K562 (cell line): Measurements from ENCODE around the gene ANKLE2. TPM values are rescaled to one million over a fixed set of nuclear protein-coding genes. Genes with fewer than 3 reads are reported as not detected.

ENCODE experiments used
- BHLHE40 ChIP-seq: IDR thresholded peaks from 2 replicates; pipeline ENCODE4 v1.6.1; 2011; ENCODE audit warnings: low read length, improper control_type of control experiment
- CCNT2 ChIP-seq: IDR thresholded peaks from 2 replicates; pipeline ENCODE4 v1.6.1; 2011; ENCODE audit warnings: borderline replicate concordance, low read depth, mild to moderate bottlenecking, moderate library complexity, mixed read lengths, low read length; ENCODE audit not compliant: insufficient read length; ENCODE audit errors: extremely low read depth
- CREBBP ChIP-seq: IDR thresholded peaks from one replicate; pipeline ENCODE4 v1.6.1; 2012; ENCODE audit warnings: low read depth, mild to moderate bottlenecking, control low read depth, inconsistent platforms, low read length
- E2F5 ChIP-seq: sonication (generic); formaldehyde crosslinking; IDR thresholded peaks from 2 replicates; pipeline ENCODE4 v1.8.0; 2022; ENCODE audit warnings: mild to moderate bottlenecking, missing genetic modification reagents
- FIP1L1 ChIP-seq: fragments of 200-400 bp; formaldehyde crosslinking; IDR thresholded peaks from 2 replicates; pipeline ENCODE4 v1.6.1; 2018; ENCODE audit warnings: mild to moderate bottlenecking, low read depth, low read length; ENCODE audit not compliant: poor library complexity, severe bottlenecking
- GMEB1 ChIP-seq: fragments of 250-450 bp; sonication (Bioruptor Pico); IDR thresholded peaks from 2 replicates; pipeline ENCODE4 v1.4.0; 2020; ENCODE audit warnings: mild to moderate bottlenecking
- KAT2B ChIP-seq: IDR thresholded peaks from one replicate; pipeline ENCODE4 v1.6.1; 2012; ENCODE audit warnings: low read depth, mild to moderate bottlenecking, control low read depth, inconsistent platforms, low read length, moderate library complexity
- NR1H2 ChIP-seq: sonication (generic); formaldehyde crosslinking; IDR thresholded peaks from 2 replicates; pipeline ENCODE4 v1.4.0; 2020; ENCODE audit warnings: mild to moderate bottlenecking, missing genetic modification reagents
- PHF20 ChIP-seq: fragments of 450-650 bp; IDR thresholded peaks from 2 replicates; pipeline ENCODE4 v1.6.1; 2018; ENCODE audit not compliant: partially characterized antibody
- TEAD4 ChIP-seq, 2 experiments: sonication (generic) in 1 of 2; formaldehyde crosslinking in 1 of 2; IDR thresholded peaks; 2 replicates each; pipeline versions ENCODE4 v1.6.1 to v1.8.0; 2012 to 2022; ENCODE audit warnings: borderline replicate concordance in 1 of 2, inconsistent platforms in 1 of 2, low read length in 1 of 2, mild to moderate bottlenecking in 1 of 2, missing genetic modification reagents in 1 of 2
- VEZF1 ChIP-seq: fragments of 200-800 bp; sonication (Bioruptor generic); IDR thresholded peaks from 2 replicates; pipeline ENCODE4 v1.6.1; 2017; ENCODE audit warnings: missing genetic modification characterization, missing compliant biosample characterization
- ZNF407 ChIP-seq: fragments of 450-650 bp; IDR thresholded peaks from 2 replicates; pipeline ENCODE4 v1.6.1; 2016; ENCODE audit warnings: low read depth
- ZNF76 ChIP-seq: fragments of 250-450 bp; sonication (Bioruptor Pico); IDR thresholded peaks from 2 replicates; pipeline ENCODE4 v1.4.0; 2020; ENCODE audit warnings: mild to moderate bottlenecking, moderate library complexity, borderline replicate concordance
- polyA plus RNA-seq, 8 experiments: library from polyadenylated mRNA; depleted of rRNA in 4 of 8; stranded (reverse) in 5 of 8; unstranded in 3 of 8; fragments of >200 nt; fragmentation: Nextera tagmentation in 2 of 8; fragmentation: Illumina TruSeq in 1 of 8; extraction: Ambion mirVana in 2 of 8; extraction: Trizol in 1 of 8; gene quantifications; 2 replicates each; pipeline versions ENCODE4 v1.2.1 to v1.2.3, GENCODE V29; 2011 to 2014; ENCODE audit warnings: inconsistent platforms in 1 of 8, missing spikeins in 1 of 8
- total RNA-seq, 7 experiments: library from RNA; depleted of rRNA in 6 of 7; stranded (reverse); fragments of >200 nt in 6 of 7; fragmentation: Illumina TruSeq in 2 of 7; extraction: Trizol in 2 of 7; gene quantifications; 2 replicates each; pipeline versions ENCODE4 v1.2.1 to v1.2.3, GENCODE V29; 2011 to 2021; ENCODE audit warnings: low replicate concordance in 1 of 7

ANKLE2 gene
- total and polyA plus RNA-seq, 9 of the 15 experiments (the other 6 are each of a cell fraction or from before 2014, with no cell fraction given) = 3.2 to 57.7 (median 45.6) TPM

GRCh38 chr12:132710405-132711079 lies 51.1 kb downstream of the ANKLE2 start, which contains the start of gene PGAM5 (continued):
- TF ChIP-seq ZNF407 (peak; percentile 70; the same call in 1 of the 2 replicates), GMEB1 (CRISPR knock-in tag) (peak; percentile 84), CCNT2 (peak; percentile 91), BHLHE40 (peak; percentile 40; the same call in 1 of the 2 replicates), CREBBP (no peak), NR1H2 (no peak), ZNF76 (no peak), TEAD4 (IDR thresholded peaks at IDR 0.05; ENCODE audit: low read length) (peak; percentile 26; the same call in 1 of the 2 replicates), TEAD4 (CRISPR knock-in tag; IDR thresholded peaks at IDR 0.05; ENCODE audit: borderline replicate concordance) (no peak; the same call in 1 of the 2 replicates), VEZF1 (CRISPR knock-in tag) (peak; percentile 72), E2F5 (CRISPR knock-in tag) (0 out of 2 replicates have a peak, but pooled peaks have one; percentile 54), FIP1L1 (no peak), PHF20 (peak; percentile 80), KAT2B (no peak)
